Epithelial cell of proximal tubule (primary cell): ENCODE data around the gene LRRC34. TPM values are rescaled to one million over a fixed set of nuclear protein-coding genes. Genes with fewer than 3 reads are reported as not detected.

Experiments
- total RNA-seq: library from RNA; depleted of rRNA; stranded (reverse); fragments of >200 nt; gene quantifications from 2 replicates; pipeline ENCODE4 v1.2.3, GENCODE V29; 2015

The LRRC34 gene
- total RNA-seq, 1 donor from 2014 or later = 17.1 TPM

Other genes starting within 250 kb of the LRRC34 start
- gene MECOM, start 149.2 kb downstream of the LRRC34 start, total RNA-seq = 15.7 and 25.2 TPM in 2 replicates
- gene TERC, start 47.8 kb downstream of the LRRC34 start, total RNA-seq = 196 and 307 TPM in 2 replicates
- gene ACTRT3, start 43.3 kb downstream of the LRRC34 start, total RNA-seq = 2.6 and 3.8 TPM in 2 replicates
- gene MYNN, start 39.5 kb downstream of the LRRC34 start, total RNA-seq = 10.9 and 17.6 TPM in 2 replicates
- gene LRRIQ4, start within 50 bp of the LRRC34 start, total RNA-seq = 0.07 TPM in 1 of 2 replicates, not detected in the other
- 0.14 TPM in 1 of 2 replicates, not detected in the other for gene LRRC31, start 57.0 kb upstream of the LRRC34 start, total RNA-seq
- not detected in 2 replicates for gene SAMD7, start 98.7 kb upstream of the LRRC34 start, total RNA-seq
- 24.7 and 34.8 TPM in 2 replicates for gene SEC62, start 153.9 kb upstream of the LRRC34 start, total RNA-seq
- gene GPR160, start 225.1 kb upstream of the LRRC34 start, total RNA-seq = 11.0 and 23.9 TPM in 2 replicates